Measurements from ENCODE around the gene CENATAC. TPM values are rescaled to one million over a fixed set of nuclear protein-coding genes. Genes with fewer than 3 reads are reported as not detected.

CENATAC gene
- polyA plus RNA-seq, 1 donor from 2014 or later = 70.3 TPM

DNA sequence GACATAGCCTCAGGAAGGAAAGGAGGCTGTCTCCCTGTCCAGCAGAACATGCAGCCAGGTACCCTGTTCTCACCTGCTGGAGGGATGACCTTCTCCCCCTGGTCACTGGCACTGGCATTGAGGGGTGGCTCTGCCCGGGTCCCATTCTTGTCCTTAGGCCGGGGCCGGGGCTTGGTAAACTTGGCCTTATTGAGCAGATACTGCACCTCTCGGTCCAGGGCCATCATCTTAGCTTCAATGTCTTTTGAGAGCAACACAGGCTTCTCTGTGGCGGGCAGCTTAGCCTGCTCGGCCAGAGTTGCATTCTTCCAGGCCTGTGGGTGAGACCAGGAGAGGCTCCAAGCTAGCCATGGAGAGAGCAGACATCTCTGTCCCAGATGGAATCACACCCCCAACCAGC lies 48.6 kb downstream of the CENATAC start:
- TF ChIP-seq EZH2 (IDR thresholded peaks at IDR 0.05; ENCODE audit: borderline replicate concordance, insufficient read depth, low read length, poor library complexity, severe bottlenecking) (no peak), SMC3 (conservative IDR thresholded peaks at IDR 0.05; ENCODE audit: poor library complexity) (no peak), MXI1 (conservative IDR thresholded peaks at IDR 0.05; ENCODE audit: poor library complexity, severe bottlenecking) (no peak), RAD21 (conservative IDR thresholded peaks at IDR 0.05) (no peak), EP300 (conservative IDR thresholded peaks at IDR 0.05; ENCODE audit: poor library complexity, severe bottlenecking) (no peak), POLR2AphosphoS5 (IDR thresholded peaks at IDR 0.05) (no peak), TAF1 (IDR thresholded peaks at IDR 0.05; ENCODE audit: low read depth) (no peak)
- TF ChIP-seq, protein P1, sequence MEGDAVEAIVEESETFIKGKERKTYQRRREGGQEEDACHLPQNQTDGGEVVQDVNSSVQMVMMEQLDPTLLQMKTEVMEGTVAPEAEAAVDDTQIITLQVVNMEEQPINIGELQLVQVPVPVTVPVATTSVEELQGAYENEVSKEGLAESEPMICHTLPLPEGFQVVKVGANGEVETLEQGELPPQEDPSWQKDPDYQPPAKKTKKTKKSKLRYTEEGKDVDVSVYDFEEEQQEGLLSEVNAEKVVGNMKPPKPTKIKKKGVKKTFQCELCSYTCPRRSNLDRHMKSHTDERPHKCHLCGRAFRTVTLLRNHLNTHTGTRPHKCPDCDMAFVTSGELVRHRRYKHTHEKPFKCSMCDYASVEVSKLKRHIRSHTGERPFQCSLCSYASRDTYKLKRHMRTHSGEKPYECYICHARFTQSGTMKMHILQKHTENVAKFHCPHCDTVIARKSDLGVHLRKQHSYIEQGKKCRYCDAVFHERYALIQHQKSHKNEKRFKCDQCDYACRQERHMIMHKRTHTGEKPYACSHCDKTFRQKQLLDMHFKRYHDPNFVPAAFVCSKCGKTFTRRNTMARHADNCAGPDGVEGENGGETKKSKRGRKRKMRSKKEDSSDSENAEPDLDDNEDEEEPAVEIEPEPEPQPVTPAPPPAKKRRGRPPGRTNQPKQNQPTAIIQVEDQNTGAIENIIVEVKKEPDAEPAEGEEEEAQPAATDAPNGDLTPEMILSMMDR (IDR thresholded peaks at IDR 0.05; ENCODE audit: poor library complexity, severe bottlenecking) = no peak
- TF ChIP-seq, protein P2, sequence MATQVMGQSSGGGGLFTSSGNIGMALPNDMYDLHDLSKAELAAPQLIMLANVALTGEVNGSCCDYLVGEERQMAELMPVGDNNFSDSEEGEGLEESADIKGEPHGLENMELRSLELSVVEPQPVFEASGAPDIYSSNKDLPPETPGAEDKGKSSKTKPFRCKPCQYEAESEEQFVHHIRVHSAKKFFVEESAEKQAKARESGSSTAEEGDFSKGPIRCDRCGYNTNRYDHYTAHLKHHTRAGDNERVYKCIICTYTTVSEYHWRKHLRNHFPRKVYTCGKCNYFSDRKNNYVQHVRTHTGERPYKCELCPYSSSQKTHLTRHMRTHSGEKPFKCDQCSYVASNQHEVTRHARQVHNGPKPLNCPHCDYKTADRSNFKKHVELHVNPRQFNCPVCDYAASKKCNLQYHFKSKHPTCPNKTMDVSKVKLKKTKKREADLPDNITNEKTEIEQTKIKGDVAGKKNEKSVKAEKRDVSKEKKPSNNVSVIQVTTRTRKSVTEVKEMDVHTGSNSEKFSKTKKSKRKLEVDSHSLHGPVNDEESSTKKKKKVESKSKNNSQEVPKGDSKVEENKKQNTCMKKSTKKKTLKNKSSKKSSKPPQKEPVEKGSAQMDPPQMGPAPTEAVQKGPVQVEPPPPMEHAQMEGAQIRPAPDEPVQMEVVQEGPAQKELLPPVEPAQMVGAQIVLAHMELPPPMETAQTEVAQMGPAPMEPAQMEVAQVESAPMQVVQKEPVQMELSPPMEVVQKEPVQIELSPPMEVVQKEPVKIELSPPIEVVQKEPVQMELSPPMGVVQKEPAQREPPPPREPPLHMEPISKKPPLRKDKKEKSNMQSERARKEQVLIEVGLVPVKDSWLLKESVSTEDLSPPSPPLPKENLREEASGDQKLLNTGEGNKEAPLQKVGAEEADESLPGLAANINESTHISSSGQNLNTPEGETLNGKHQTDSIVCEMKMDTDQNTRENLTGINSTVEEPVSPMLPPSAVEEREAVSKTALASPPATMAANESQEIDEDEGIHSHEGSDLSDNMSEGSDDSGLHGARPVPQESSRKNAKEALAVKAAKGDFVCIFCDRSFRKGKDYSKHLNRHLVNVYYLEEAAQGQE (IDR thresholded peaks at IDR 0.05; ENCODE audit: borderline replicate concordance) = no peak
- Histone ChIP-seq H3F3A (ENCODE audit: insufficient read depth, low read length, poor library complexity, severe bottlenecking) (no peaks in the 10 kb centered on the region), H3K4me3 (ENCODE audit: low read length) (no peak overlapping the region), H3K36me3 (ENCODE audit: insufficient read depth, low read length) (peaks cover 5% of the 10 kb centered on the region), H2AFZ (ENCODE audit: low read depth, low read length) (no peak overlapping the region), H4K20me1 (ENCODE audit: insufficient read depth) (no peaks in the 10 kb centered on the region), H3K4me2 (ENCODE audit: low read length) (no peak overlapping the region), H3K79me2 (replicated peaks; ENCODE audit: insufficient read depth, low read length) (no peaks in the 10 kb centered on the region), H3K9ac (ENCODE audit: low read length) (no peak overlapping the region), H3K9me3 (ENCODE audit: low read length) (no peaks in the 10 kb centered on the region), H3K9me2 (ENCODE audit: insufficient read depth, low read length) (no peaks in the 10 kb centered on the region), H3K27ac (ENCODE audit: low read length) (no peak overlapping the region), H3K27me3 (ENCODE audit: insufficient read depth, low read depth, low read length) (no peaks in the 10 kb centered on the region)

DNA sequence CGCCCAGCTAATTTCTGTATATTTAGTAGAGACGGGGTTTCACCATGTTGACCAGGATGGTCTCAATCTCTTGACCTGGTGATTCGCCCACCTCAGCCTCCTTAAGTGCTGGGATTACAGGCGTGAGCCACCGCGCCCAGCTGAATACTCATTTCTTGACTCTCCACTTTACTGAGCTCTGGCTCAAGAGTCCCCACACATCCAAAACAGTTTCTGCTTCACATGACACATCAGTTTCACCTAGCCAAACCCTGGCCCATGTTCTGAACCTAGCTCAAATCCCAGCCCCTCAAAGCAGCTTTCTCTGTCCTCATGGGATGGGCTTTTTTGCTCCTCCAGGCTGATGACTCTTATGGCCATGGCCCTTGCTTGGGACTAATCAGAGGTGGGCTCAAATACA lies 49.3 kb downstream of the CENATAC start:
- peaks cover 9% of the 10 kb centered on the region for H3K36me3 ChIP-seq (ENCODE audit: insufficient read depth, low read length)
- H3K79me2 ChIP-seq (replicated peaks; ENCODE audit: insufficient read depth, low read length) = no peaks in the 10 kb centered on the region
- no peak overlapping the region for H3K4me2 ChIP-seq (ENCODE audit: low read length)
- H3F3A ChIP-seq (ENCODE audit: insufficient read depth, low read length, poor library complexity, severe bottlenecking) = no peaks in the 10 kb centered on the region
- no peaks in the 10 kb centered on the region for H3K9me3 ChIP-seq (ENCODE audit: low read length)
- no peak overlapping the region for H3K9ac ChIP-seq (ENCODE audit: low read length)
- no peaks in the 10 kb centered on the region for H3K27me3 ChIP-seq (ENCODE audit: insufficient read depth, low read depth, low read length)
- no peak overlapping the region for H2AFZ ChIP-seq (ENCODE audit: low read depth, low read length)
- H3K4me3 ChIP-seq (ENCODE audit: low read length) = no peak overlapping the region
- no peaks in the 10 kb centered on the region for H3K9me2 ChIP-seq (ENCODE audit: insufficient read depth, low read length)
- no peaks in the 10 kb centered on the region for H4K20me1 ChIP-seq (ENCODE audit: insufficient read depth)
- no peak overlapping the region for H3K27ac ChIP-seq (ENCODE audit: low read length)
- TF ChIP-seq, protein P1 (IDR thresholded peaks at IDR 0.05; ENCODE audit: poor library complexity, severe bottlenecking) = no peak
- TF ChIP-seq EZH2 (IDR thresholded peaks at IDR 0.05; ENCODE audit: borderline replicate concordance, insufficient read depth, low read length, poor library complexity, severe bottlenecking) (no peak), MXI1 (conservative IDR thresholded peaks at IDR 0.05; ENCODE audit: poor library complexity, severe bottlenecking) (no peak), TAF1 (IDR thresholded peaks at IDR 0.05; ENCODE audit: low read depth) (no peak)

Measured in neural cell (in vitro differentiated cells).